HT-29 (cell line): ENCODE results near the gene UBE2H. TPM values are rescaled to one million over a fixed set of nuclear protein-coding genes. Genes with fewer than 3 reads are reported as not detected.
"Not testable (repeated sequence)": the region's sequence is repeated elsewhere in the genome, so short reads cannot be mapped to it uniquely, and the experiment has no call there.

Experiments
- DNase-seq: peaks from one replicate; pipeline ENCODE4 v3.0.0-alpha.2; 2015; ENCODE audit warnings: low spot score
- total RNA-seq: library from RNA; depleted of rRNA; stranded (reverse); fragments of >200 nt; shearing (Covaris generic); gene quantifications from 2 replicates; pipeline ENCODE4 v1.2.3, GENCODE V29; 2014

Gene UBE2H
- total RNA-seq, 1 experiment from 2014 or later: 96.8 TPM

DNA sequence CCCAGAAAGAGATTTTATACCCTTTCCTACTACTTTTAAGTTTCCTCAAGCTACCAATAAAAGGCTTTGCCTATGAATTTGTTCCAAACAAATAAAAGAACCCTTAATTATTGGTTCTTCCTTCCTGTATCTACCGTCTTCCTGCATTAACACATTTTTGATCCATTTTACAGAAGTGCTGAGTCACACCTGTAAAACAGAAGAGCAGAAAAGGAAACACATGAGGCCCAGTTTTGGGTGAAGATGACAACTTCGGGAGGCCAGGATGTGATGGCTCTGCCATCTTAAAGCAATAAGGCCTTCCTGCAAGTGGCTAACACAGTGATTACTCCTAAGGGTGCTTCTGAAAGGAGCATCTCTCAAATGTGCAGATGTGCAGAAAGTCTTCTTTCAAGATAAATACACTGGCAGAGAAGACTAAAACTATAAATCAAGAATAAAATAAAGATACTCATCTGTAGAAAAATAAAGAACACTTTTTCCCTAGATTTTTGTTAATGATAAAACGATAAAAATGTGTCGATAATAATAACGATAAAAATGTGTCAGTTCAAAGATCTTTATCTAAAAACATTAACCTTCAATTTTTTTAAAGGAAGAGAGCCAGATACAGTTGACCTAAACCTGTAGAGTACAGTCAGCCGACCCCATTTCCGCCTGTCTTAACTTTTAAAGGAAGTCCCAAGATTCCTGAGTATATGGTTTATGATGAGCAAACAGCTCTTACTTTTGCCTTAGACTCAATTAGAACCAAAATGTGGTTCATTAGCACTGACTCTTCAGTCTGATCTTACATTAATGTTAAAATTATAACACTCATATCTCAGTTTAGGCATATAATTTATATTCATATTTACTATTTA, 108.6 kb downstream of the UBE2H start:
- no peak for DNase-seq

DNA sequence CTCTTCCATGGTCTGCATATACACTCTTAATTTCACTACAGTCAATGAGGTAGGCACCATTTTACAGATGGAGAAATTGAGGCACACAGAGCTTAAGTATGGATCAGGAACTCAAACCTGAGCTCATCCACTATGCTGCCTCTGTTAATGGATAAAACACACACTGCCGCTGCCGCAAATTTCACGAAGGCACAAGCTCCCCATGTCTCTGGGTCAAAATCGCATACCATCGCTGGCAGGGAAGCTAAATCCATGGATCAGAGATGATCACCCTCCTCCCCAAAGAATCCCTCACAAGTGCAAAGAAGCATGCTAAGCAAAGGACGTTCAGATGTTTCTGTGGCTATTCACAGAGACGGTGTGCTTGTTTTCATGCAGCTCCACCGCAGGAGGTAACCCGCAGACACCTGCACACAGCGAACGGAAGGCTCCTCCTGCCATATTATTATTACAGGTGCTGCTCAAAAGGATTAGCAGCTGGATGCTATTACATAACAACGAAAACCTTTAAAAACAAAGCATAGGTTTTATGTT, 109.3 kb downstream of the UBE2H start:
- no peak for DNase-seq

DNA sequence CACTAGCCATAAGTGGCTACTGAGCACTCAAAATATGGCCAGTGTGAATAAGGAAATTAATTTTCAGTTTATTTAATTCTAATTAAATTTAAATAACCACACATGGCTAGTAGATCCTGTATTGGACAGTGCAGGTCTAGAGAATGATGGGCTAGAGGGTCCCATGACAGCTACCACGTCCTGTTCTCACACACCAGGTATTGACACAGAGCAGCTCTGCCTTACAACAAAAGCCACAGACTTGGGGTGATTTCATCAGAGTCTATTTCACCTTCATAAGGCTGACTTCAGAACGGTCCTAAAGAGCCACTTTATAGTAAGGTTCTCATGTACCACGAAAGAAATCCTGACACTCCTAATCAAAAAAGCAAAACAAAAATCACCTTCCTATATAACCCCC, 111.3 kb downstream of the UBE2H start:
- no peak for DNase-seq

DNA sequence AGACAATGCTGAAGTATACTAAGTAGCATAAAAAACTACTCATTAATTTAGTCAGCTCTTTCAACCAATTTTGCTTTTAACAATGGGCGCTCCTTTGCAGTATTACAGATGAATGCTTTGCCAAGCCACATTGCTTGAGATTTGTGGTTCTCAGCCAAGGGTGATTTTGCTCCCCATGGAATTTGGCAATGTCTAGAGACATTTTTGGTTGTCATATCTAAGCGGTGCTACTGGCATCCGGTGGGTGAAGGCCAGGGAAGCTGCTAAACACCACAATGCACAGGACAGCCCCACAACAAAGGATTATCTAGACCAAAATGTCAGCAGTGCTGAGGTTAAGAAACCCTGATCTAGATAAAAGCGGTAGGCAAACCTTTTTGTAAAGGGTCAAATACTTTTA, 112.0 kb downstream of the UBE2H start:
- no peak for DNase-seq

DNA sequence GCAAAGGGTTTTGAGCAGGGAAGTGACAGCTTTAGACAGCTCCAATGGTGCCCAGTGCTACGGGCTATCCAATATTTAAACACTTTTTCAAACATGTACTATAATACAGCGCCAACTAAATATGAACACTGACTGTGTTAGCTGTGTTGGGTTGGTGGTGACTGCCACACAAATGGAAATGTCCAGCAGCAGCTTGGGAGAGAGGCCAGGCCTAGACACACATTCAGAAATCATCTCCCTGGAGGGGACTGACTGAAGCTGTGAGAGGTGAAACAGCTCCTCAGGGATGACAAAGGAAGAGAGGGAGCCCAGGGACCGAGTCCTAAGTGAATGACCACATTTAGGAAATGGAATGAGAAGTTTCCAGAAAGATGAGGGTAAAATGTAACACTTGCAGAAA, 115.8 kb downstream of the UBE2H start:
- no peak for DNase-seq

DNA sequence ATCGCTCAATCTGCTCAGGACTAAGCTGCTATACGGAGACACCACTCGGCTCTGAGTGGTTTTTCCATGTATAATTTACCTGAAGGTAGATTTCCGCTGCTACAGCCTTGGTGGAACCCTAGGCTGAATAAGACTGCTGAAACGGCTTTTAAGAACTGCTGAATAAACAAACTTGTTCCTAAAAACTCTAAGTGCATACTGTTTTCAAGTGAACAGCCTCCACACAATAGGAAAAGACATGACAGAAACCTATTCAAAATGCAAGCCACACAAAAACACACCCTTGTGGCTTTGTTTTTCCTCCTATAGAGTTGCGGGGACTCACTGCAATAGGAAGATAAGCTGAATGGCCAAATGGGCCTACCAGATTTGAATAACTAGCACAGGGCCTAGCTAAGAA, 117.2 kb downstream of the UBE2H start:
- no peak for DNase-seq

DNA sequence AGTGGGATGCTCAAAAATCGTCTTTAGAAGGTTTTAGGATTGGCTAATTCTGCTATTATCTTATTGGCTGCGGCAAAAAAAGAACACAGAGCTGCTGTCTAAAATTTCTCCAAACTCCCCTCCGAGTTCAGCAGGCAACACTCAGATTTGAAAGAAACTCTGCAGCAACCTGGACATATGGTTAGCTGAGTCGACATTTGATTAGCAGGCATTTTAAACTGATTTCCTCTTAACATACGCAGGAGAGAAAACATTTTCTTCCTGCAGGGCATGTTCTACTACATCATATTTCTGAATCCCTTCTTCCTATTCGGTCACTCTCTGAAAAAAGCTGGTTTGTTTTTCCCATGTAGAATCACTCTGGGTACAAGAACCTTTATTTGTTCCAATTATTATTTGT, 119.4 kb downstream of the UBE2H start:
- not testable (repeated sequence) for DNase-seq

DNA sequence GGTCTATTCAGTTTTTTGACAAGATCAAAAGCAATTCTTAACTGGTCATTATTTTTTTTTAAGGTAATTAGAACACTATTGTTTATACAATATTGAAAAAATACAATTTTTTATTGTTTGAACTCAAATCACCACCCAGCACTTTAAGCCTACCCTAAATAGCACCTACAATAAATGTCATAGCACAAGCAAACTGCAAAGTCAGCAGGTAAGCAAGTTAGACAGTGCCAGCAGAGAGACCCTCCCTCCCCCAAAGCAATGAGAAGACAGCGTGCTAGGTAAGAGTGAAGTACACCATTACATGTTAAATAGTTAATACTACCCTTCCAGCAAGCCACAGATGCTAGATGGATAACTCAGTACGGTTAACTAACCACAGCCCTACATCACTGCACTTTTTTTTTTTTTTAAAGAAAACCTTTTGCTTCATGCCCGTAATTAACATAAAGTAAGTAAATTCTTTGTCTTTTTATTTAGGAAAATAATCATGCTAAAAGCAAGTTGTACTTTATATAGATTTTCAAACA, 120.0 kb downstream of the UBE2H start:
- DNase-seq: no peak

DNA sequence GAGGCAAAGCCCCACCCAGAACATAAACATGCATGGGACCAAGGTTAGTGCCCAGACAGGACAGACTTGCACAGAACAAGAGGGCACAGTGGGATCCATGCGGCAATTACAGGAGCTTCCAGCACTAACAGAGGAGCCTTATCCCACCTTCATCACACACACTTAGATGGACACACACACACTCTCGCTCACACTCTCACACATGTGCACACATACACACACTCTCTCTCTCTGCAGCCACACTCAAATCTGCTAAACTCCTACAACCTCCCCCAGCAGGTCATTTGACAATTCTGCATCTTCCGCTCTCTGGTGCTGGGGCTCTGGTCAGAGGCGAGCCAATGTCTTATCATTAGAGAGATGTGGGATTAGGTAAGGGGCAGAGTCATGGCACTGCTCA, 120.5 kb downstream of the UBE2H start:
- no peak for DNase-seq

DNA sequence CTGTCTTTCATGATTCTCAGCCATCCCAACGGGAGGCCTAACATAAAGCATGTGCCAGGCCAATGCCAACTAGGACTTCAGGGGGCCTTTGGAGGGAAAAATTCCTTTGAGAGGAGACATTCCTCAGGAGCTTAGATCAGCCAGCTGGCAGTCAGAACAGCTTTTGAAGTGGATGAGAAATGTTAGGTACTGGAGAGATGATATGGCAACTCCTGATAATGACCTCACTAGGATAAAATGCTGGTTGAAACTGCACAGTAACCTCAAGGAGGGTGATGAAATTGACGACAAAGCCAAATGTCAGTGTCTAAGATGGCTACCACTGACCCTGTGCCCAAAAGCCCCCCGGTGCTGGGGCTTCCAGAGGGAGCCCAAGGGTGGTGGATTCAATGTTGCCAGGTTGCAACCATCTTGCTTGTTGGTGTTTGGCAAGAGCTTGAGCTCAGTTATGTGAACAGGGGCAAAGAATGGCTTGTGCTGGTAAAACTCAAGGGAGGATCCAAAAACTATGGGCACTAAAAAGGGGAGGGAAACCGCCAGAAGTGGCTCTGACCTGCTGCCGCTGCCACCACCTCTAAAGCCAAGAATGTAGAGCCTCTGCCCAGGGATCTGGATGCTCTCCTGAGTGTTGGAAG, 121.2 kb downstream of the UBE2H start:
- DNase-seq: no peak

DNA sequence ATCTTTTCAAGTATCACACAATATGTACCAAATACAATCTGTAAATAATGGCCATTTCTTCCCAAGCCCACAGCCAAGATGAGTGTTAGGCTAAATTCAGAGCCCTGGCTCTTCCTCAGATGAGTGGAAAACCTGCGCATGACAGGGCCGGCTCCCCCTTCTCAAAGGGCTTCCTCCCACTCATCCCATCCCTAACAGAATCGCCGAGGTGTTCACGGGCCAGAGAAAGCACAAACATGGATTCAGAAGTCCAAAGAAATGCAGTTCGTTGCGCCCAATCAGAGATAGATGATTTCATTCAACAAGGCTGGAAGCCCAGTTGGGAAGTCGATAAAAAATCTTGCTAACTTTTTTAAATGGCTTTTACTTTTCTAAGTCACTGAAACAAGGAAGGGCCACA, 121.8 kb downstream of the UBE2H start:
- DNase-seq: no peak

DNA sequence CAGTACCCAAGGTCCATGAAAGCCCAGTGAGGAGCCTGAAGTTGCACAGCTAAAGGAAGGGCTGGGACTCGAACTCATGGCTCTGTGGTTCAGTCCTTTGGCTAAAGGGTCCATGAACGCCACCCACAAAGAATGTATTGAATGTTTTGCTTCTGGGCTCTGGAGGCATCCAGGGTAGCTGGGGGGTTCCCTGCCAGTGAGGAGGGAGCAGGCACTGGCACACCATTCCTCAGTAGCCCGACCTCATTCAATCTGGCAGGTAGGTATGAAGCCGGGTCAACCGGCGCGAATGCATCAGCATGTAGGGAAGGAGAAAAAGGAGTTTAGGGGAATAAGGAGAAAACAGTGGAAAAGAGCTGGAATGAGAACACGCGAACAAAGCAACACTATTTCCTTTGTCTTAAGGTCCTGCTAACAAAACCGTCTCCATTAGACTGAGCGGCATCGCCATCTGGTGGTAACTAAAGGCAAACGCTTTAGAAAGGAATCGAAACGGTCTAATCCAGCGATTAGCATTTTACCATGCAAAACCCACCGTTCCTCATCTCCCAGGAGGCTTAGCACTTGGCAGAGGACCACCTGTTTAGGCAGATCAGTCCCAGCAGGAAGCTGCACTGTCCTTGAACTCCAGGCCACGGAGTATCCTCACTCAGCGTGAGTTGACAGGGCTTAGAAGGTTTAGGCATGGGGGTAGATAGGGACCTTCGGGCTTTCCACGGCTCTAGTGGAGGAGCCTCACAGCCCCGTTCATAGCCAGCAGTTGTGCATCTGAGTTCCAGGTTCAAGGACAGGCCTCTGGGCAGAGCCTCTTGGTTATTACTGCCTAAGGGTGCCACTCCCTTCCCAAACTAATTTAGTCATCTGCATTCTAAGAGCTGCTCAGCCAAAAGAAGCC, 122.8 kb downstream of the UBE2H start:
- DNase-seq: peak; percentile 91

DNA sequence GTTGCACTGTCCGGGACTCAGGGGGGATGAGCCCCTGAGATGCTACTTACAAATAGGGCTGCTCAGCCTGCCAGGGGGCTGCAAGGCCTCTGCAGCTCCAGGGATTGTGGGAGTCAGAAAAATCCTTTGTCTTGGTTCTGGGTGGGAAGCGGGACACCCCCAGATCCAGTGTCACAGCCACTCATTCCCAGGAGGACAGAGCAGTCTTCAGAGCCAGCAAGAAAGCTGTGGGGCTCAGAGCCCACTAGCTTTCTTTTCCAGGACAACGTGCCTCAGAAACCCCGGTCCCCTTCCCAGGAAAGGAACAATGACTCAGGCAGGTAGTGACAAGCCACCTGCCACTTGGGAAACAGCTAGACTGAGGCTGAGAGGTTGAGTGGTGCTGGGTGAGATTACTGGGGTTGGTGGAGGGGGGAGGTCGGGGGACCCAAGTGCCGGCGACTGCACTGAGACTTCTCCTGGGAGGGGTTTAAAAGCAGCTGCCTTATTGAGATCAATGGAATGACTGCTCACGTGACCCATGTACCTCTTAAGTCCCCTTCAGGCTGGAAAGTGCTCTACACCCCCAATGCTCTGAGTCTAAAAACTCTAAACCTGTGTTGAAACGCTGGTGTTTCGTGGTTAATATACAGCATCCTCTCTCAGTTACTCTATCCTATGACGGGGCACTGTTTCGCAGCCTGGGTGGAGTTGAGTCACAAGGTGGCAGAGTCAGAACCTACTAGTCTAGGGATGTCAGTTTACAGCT, 123.6 kb downstream of the UBE2H start:
- DNase-seq: no peak

DNA sequence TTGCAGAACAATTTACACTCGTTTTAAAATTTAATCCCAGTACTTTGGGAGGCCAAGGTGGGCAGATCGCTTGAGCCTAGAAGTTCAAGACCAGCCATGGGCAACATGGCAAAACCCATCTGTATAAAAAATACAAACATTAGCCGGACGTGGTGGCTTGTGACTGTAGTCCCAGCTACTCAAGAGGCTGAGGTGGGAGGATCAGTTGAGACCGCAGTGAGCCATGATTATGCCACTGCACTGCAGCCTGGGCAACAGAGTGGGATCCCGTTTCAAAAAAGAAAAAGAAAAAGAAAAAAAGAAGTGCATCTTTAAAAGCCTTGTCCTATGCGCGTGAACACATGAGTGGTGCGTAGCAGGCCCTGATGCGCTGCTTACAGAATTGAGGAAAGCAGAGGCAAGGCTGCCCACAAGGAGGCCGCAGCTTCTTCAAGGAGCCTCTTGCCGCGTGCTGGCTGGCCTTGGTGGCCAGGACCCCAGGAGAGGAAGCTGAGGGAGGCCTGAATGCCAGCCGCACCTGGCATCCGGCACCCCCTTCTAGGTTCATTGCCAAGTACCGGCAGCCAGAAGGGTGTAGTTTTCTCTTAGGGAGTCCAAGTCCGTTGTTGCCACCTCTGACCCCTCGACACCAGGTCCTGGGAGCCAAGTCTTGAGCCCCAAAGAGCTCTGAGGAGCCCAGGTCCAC, 124.5 kb downstream of the UBE2H start:
- no peak for DNase-seq

DNA sequence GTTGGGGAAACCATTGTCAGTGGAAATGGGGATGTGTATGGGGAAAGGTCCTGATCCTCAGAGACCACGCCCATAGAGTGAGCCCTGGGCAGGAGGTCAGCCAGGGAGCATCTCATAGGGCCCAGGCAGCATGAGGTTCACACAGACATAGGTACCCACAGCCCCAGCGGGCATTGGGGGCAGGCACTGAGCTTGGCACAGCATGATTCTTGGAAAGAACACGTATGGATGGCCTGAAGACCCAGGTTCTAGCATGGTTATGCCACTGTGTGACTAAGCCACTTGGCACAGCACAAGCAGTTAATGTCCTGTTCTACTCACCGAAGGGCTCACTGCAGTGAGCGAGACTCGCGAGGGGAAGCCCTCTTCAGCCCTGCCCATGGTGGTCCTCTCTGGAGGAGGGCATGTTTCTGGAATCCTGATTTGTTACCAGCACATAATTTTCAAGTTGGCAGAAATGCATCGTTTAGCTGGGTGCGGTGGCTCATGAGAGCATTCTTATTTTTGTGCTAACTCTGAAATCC, 125.2 kb downstream of the UBE2H start:
- no peak for DNase-seq

DNA sequence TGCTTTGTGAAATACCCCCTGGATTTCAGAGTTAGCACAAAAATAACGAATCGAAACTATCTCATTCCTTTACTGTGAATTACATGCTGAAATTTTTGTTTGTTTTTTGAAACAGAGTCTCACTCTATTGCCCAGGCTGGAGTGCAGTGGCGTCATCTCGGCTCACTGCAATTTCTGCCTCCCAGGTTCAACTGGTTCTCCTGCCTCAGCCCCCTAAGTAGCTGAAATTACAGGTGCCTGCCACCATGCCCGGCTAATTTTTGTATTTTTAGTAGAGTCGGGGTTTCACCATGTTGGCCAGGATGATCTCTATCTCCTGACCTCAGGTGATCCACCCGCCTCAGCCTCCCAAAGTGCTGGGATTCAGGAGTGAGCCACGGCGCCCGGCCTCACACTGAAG, 125.9 kb downstream of the UBE2H start:
- not testable (repeated sequence) for DNase-seq

DNA sequence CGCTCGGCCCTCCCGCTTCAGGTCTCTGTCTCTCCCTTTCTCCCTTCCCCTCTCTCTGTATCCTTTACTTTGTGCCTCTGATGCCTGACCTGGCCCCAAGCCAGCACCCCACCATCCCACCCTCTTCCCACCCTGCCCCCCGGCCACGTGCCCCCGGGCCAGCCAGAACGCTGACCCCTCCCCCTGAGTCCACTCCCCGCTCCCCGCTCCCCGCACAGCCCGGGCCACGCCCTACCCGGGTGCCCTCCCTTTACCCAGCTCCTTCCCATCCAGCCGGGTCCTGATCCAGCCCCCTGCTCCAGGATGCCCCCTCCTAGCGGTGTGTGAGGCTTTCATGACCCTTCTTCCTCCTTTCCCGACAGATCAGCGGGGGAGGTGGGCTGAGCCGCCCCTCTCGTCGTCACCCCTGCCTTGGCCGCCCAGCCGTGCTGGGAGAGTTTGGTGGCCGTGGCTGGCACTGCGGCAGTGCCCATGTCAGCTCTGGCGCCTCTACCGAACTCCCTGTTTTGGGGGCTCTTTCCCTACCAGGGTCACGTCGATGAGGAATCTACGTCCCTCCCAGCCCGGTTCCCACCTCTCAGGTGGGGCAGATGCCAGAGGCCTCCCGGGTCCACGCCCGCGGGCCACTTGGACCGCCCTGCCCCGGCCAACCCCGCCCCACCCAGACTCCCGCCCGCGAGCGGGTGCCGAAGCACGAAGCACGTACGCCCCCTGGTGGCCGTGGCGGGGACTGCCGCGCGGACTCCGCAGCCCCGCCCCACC, 127.4 kb downstream of the UBE2H start:
- peak; percentile 89 for DNase-seq

DNA sequence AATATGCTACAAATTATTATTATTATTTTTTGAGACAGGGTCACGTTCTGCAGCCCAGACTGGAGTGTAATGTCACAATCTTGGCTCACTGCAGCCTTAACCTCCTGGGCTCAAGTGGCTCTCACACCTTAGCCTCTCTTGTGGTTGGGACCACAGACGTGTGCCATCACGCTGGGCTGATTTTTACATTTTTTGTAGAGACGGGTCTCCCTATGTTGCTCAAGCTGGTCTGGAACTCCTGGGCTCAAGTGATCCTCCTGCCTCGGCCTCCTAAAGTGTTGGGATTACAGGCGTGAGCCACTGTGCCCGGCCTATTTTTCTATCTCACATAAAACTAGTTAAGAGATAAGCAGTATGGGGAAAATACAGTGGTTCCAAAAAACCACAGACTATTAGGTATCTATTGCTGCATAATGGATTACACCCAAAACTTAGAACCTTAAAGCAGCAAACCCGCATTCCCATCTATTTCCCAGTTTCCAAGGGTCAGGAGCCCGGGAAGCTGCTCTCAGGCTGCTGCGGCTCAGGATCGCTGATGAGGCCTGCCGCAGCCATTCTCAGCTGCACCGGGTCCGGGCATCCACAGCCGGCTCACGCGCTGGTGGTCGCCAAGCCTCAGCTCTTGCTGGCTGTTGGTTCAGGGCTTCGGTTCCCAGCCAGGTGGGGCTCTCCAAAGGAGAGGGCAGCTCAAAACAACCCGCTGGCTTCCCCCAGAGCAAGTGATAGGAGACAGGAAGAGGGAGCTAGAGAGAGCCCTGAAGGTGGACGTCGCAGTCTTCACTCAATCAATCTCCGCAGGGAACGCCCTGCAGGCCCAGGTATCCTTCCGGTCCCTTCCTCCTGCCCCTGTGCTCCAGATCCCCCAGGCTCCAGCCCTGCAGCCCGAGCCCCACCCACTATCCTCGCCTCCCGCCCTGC, 128.2 kb downstream of the UBE2H start:
- DNase-seq: peak; percentile 91
